Measurements from ENCODE around the gene ANK2.
"Not testable (repeated sequence)": the region's sequence is repeated elsewhere in the genome, so short reads cannot be mapped to it uniquely, and the experiment has no call there.

Gene ANK2

DNA sequence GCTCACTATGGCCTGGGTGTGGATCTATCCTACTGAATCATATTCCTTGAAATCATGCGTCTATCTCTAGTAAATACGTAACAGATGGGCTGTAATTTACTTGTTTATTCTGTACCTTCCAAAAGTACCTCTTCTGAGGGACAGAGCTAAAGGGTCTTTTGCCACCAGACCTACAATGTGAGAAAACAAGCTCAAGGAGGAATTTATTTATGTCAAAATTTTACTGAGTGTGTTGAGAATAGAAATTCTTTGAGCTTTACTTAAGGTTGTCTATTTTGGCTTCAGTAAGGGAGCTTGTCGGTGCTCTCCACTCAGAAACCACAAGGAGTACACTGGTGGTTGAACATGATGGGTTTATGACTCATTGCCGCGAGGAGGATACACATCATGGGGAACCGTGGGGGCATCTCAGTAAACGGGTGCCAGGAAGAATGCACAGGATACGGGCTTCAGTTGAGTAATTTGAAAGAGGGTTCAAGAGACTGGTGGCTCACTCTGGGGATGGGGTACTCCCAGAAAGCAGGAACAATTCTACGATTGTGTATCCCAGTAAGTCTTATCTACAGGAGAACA, 3.0 kb downstream of the ANK2 start:
- no peak for DNase-seq

DNA sequence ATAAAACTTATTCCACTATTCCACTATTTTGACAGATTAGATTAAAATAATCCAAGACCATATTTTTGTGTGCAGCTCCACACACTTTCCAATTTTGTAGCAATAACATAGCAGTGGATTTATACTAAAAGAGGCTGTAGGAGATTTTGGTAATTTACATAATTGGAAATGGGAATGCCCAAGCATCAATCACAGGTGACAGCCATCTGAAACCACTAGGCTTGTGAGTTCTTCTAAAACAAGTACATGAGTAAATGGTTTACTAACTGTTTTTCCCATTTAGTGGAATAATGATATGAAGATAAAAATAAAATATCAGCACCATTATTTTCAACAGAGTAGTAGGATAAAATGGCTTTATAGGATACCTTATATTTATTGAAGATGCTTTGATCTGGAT, 4.4 kb downstream of the ANK2 start:
- DNase-seq = no peak

DNA sequence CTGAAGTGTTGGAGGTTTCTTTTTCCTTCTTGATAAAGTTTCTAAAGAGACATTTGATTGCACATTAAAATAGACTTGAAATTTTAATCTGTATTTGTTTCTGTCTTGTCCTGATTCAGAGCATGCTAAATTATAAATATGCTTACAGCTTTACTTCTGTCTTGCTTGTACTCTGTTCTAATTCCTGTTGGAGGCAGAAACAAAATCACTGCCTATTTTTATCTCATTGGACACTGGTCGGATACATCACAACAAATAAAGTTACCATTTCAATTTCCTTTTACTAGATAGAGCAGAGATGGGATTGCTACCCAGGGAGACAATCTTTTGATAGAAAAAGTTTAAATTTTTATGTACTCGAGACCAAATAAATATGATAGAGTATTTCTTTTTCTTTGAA, 6.9 kb downstream of the ANK2 start:
- no peak for DNase-seq

DNA sequence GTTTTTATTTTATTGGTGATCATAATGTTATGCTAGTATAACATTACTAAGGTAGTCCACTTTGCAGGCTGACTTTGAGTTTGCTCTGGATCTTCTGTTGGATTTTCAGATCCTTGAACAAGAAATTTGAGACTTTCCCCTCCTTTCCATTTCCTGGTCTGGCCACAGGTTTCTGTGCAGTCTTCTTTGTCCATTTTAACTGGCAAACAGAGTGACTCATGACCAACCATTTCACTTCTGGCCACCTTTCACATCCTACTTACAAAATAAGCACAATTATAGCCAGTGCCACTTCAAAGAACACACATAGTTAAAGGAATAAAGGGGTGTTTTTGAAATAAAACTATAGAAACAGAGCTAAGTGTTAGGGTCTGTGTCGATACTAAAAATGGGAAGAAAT, 8.4 kb downstream of the ANK2 start:
- no peak for DNase-seq

GRCh38 chr4:113059449-113060182, 10.2 kb downstream of the ANK2 start:
- no peak for DNase-seq

DNA sequence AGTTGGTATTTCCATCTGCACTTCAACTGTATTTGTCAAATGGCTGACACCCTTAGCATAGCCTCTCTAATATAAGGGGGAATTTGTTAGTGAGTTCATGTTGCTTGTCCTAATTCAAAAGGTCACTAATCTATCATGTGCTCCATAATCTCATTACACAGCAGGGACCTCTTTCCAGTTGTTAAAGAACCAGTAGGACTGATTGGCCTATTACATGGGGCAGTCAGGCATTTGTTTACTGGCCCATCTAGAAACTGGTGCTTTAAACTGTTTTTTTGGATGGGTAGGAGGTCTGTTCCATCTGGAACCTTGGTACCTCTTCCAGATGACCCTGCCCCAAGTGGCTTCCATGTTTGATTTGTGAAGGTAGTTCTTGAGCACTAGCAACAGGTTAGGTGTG, 11.4 kb downstream of the ANK2 start:
- DNase-seq = no peak

DNA sequence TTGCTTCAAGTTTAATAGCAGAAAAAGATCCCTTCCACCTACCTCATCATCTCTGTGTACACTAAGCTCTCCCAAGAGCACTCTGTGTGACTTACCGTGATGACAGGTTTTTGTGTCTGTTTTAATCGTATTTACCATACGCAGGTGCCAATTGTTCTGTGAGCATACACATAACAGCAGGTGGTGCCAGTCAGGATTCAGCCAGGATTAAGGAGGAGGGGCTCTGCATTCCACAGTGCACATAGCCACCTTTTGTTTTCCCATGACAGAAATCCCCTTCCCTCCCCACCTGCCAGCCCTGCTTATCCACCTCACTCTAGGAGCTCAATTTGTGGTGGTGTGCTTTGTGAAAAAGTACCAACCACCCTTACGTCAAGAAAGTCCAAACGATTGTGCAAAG, 14.8 kb downstream of the ANK2 start:
- DNase-seq = no peak

GRCh38 chr4:113065629-113066028, 16.2 kb downstream of the ANK2 start:
- no peak for DNase-seq

GRCh38 chr4:113068771-113069170, 19.3 kb downstream of the ANK2 start:
- not testable (repeated sequence) for DNase-seq

GRCh38 chr4:113069212-113069892, 19.9 kb downstream of the ANK2 start:
- DNase-seq = no peak

DNA sequence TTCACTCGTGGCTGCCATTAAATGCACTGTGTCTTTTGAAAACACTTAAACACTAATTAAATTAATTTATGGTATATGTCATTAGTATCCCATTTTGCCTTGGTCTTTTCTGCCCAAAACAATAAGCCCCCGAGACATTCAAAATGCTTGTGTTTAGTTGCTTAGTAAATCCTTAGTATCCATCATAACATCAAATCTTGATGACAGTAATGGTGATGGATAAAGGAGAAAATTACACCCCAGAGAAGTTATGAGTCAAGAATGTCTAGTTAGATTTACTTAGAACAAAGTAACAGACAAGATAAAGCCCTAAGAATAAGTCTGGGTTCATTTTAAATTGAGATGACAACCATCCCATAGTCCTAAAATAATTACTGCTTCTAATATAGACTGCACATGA, 21.3 kb downstream of the ANK2 start:
- no peak for DNase-seq

DNA sequence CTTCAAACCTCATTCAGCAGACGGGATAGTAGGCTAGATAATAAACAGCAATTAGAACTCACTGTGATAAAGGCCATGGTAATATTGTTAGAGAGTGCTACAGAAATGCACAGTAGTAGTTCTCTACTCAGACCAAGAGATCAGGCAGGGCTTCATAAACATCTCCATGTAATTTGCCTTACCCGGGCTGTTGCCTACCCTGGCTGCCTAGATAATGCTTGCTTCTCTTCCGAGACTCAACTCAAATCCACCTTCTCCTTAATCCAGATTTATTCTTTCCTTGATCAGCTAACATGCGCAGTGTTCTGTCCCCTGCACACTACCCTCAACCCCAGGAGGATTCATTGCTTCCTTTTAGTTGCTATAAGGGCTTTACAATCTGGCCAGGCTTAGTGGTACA, 21.8 kb downstream of the ANK2 start:
- no peak for DNase-seq

DNA sequence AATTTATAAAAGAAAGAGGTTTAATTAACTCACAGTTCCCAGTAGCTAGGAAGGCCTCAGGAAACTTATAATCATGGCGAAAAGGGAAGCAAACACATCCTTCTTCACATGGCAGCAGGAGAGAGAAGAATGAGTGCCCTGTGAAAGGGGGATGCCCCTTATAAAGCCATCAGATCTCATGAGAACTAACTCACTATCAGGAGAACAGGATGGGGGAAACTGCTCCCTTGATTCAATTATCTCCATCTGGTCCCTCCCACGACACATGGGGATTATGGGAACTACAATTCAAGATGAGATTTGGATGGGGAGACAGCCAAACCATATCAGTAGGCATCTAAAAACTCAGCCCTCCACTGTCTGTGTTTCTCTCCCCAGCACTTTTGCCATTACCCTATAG, 22.4 kb downstream of the ANK2 start:
- DNase-seq = no peak

DNA sequence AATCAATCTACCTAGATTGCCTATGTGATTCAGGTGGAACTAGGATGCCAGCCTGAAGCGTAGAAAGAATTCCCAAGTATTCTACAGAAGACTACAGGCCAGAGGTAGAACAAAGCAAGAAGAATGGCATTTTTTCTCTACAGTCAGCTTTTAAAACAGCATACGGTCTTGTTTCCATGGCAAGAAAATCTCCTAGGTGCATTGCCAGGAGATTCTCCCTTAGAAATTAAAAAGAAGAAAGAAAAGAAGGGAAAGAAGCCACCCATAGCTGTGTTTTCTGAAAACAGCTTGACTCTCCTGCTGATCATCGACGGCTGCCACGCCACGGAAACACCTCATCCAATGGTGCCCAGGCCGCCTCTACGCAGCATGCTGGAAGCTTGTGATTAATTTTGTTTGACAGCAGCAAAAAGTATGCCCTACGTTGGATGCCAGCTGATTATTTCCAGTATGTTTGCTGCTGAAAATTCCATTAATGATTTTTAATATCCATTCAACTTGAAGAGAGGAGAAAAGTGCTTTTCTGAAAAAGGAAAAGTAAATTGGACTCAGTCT, 24.1 kb downstream of the ANK2 start:
- DNase-seq = no peak

- no peak for DNase-seq
Observed at GRCh38 chr4:113077575-113077974, 28.1 kb downstream of the ANK2 start.

DNA sequence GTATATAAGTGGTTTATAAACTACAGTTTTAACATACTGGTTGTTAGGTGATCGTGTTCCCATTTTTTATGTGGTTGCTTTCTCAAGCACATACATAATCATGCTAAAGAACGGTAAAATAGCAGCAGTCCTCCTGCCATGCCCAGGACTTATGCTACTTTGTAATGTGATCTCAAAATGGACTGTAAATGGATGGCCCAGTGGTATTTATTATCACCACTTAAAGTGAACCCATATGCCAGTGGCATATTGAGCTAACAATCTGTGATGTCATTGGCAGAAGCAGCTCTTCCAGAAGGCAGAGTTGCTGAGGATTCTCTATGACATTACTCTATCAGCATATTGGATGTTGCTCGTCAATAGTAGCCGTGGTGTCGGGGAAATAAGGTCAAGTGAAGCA, 28.6 kb downstream of the ANK2 start:
- no peak for DNase-seq

DNA sequence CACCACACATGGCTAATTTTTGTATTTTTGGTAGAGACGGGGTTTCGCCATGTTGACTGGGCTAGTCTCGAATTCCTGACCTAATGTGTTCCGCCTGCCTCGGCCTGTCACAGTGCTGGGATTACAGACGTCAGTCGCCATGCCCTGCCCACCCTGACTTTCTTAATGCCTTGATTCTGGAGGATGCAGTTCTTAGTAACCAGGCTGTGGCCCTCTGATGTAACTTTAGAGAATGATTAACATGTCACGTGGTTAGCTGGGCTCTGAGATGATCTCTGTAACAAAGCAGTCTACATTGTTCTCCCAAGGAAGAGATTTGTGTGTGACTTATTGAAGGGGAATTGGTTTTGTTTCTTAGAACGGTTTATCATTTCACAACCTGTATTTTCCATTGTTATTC, 30.6 kb downstream of the ANK2 start:
- DNase-seq = no peak

DNA sequence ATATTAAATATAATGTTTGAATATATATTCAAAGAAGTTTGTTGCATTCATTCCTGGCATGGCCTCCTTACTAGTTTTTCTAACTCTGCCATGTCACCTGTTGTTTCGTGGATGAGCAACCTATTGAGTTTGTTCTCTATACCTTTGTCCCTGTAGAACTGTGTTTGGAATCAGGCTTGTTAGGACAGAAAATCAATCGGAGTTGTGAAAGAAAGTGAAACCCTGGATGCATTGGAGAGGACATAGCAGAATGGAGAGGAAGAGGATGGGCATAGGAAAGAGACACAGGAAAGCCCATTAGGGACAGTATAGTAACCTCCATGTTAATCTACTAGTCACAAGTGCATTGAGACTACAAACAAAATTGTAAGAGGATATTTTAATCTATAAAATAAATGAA, 31.2 kb downstream of the ANK2 start:
- no peak for DNase-seq

GRCh38 chr4:113083346-113083745, 33.9 kb downstream of the ANK2 start:
- DNase-seq = no peak

- no peak for DNase-seq
Observed at GRCh38 chr4:113086172-113086695, 36.8 kb downstream of the ANK2 start.

GRCh38 chr4:113088050-113088449, 38.6 kb downstream of the ANK2 start:
- DNase-seq = no peak

GRCh38 chr4:113090954-113091353, 41.5 kb downstream of the ANK2 start:
- DNase-seq = no peak

DNA sequence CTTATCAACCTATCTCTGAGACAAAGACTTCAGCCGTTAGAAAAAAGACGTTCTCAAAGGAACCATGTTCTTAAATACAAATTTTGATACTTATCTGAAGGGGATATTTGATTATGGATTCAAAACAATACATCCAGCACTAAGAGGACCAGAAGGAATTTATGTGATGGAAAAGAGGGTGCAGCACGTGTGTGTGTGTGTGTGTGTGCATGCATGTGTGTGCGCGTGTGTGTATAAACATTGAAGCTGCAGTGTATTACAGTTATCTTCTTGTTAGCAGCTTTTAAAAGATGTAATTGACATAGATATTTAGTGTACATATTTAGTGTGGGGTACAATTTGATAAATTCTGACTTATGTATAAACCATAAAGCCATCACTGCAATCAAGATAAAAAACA, 44.9 kb downstream of the ANK2 start:
- DNase-seq = no peak

DNA sequence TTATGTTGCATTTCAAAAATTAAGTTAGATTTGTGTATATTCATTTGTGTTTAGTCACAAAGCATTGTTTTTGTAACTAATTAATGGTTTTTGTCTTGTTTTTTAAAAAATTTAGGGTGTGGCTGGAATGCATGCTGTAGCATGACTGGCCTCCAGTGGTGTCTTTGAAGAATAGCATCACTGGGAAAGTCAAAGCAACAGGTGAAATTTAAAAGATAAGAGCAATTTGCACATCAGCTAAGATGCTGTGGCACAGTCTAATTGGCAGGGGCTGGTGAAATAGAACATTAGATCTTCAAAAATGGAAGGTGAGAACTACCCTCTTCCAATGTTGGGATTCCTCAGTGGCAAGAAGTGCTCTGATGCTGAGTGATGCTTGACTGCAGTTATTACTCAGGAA, 45.3 kb downstream of the ANK2 start:
- DNase-seq = no peak

All from left hindlimb (tissue), 1 donor.